HG03439 (cell line): ENCODE data around the gene FLII.

Experiments used
- ATAC-seq: cut with Tn5 transposase; IDR thresholded peaks from one replicate; pipeline ENCODE4 v1.9.1; 2021; ENCODE audit warnings: mild to moderate bottlenecking, moderate library complexity; ENCODE audit not compliant: unreplicated experiment

FLII gene

DNA sequence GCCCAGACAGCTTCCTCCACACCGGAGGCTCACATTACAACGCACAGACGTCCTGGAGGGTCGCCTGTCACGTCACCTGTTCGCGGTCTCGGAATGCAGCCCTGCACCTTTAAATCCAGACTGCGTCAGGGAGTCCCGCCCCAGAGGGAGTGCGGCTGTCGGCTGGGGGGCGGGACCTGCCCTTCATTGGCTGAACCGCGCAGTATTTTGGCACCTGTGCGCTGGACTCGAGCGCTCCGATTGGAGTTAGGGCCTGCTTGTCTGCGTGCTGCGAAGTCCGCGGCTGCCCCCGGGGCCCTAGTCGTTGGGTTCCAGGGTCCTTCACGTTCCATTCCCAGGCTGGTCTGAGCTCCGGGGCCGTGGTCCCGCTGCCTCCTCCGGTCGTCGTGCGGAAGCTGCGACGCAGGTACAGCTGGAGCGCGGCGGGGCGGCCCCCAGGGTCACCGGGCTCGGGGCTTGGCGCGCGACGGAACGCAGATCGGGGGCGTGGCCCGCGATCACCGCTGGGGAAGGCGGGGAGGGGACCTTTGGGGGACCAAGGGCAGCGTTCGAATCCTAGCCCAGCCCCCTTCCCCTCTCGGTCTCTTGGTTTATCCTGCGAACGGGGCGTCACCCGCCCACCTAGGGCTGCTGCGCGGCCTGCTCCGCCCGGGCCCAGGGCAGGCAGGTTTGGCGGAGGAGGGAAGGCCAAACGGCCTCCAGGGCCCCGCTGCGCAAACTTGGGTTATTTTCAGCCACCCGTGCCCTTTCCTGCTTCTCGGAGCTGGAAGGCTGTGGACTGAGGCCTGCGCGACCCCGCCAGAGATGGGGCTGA is 2.0 kb upstream of the FLII start, which contains the start of gene MIEF2:
Gene MIEF2 (plus strand): TSS at position 331 of the 814 bp plus-strand sequence. CDS start 2,059 bp downstream, outside the sequence.
- ATAC-seq, result peak; percentile 67

DNA sequence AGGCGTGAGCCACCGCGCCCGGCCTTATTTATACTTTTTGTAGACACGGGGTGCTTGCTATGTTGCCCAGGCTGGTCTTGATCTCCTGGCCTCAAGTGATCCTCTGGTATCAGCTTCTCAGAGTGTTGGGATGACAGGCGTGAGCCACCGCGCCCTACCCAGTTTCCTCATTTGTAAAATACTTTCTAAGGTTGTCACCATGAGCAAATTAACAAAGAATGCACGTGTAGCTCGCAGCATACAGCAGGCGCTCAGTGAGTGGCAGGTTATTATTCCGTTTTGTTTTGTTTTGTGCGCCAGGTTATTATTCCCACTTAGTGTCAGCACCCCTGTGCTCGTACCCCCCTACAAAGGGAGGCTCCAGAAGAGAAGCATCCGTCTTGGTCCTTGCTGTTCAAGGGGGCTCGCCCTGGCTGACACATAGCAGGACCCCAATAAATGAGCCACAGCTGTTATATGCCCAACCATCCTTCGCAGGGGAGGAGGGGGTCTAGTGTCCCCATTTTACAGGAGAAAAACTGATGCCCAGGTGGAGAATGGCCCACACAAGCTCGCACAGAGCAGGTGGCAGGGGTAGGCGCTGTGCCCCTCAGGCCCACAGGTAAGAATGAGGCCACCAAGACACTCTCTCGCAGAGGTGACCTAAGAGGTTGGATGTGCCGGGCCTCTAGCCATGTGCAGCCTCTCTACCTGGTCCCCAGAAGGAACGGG is 1.2 kb upstream of the FLII start:
- peak; percentile 2 for ATAC-seq

- ATAC-seq, result peak; percentile 18
These were observed 569 bp downstream of the FLII start for GRCh38 chr17:18257982-18258355.

DNA sequence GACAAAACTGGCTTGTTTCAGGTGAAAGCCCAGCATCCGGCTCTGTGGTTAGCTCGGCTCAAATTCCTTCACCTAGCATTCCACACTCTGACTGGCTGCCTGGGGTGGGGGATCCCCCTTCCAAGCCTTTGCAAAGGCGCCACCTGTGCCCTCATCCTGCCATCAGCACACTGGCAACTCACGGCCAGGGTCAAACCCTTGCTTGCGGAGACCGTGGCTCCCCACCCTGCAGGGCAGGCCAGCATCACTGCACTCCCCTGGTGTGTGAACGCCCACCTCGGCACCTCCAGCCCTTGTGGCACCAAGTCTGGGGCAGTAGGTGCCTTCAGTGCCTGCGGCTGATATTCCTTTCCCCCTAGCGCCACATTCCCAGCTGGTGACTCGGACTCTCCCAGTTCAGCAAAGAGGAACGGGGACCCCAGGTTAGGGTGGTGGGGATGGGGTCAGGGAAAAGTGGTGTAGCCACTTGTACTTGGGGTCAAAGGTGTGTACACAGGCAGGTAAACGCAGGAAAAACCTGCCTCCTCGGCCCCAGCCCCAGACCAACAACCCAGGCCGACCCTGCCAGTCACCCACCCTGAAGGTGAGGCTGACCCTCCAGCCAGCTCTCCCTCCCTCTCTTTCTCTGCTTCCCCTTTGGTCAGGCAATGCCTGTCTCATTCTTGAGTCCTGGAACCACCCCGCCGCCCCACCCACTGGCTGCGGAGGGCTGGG is 1.1 kb downstream of the FLII start:
- peak; percentile 6 for ATAC-seq

- no peak for ATAC-seq
These were observed 1.8 kb downstream of the FLII start for GRCh38 chr17:18256776-18257175.

DNA sequence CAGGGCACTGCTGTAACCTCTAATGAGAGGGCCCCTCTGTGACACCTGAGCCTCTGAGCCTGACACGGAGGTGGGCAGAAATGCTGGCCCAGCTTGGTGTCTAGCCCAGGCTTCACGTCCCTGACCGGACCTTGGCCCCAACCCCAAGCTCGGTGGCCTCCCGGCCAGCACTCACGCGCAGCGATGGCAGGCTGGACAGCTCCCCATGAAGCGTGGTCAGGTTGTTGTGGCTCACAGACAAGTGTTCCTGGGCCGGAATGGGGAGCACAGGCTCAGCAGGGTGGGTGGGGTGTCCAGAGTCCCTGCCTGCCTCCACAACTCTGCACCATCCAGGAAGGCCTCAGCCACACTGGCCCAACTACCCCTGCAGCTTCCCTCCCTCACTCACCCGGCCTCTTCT is 2.2 kb downstream of the FLII start:
- no peak for ATAC-seq

- ATAC-seq, result no peak
These were observed 3.5 kb downstream of the FLII start for GRCh38 chr17:18254888-18255649.

DNA sequence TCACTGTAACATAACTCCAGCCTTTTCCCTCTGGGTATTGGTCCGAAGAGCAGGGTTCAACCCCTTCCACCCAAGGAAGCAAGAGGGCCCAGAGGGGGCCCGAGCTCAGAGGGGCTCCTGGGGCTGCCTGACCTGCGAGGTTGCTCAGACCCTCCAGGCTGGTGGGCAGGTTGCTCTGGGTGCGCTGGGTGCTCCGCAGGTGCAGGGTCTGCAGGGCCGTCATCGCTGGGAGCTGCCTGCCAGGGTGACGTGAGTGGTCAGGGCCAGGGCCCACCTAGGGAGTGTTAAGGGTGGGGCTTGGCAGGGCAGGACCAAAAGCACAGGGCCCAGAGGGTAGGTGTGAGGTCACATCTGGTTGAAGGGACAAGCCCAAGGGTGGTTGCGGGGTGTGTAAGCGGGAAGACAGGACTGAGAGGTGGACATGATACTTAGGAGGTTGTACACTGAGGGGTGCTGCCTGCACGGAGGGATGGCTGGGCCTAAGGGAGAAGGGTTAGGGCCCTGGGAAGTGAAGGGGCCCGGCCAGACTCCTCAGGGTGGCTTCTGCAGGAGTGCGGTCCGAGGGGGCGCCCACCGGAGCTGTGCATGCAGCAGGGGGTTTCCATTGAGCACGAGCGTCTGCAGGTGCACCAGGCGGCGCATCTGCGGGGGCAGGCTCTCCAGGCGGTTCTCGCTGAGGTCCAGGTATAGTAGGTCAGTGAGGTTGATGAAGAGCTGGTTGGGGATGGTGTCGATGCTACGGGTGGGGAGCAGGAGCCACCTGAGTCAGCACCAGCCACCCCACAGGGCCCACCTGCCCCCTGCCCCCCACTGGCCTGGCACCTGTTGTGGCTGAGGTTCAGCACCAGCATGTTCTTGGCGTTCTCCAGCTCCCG is 4.4 kb downstream of the FLII start:
- ATAC-seq, result no peak

DNA sequence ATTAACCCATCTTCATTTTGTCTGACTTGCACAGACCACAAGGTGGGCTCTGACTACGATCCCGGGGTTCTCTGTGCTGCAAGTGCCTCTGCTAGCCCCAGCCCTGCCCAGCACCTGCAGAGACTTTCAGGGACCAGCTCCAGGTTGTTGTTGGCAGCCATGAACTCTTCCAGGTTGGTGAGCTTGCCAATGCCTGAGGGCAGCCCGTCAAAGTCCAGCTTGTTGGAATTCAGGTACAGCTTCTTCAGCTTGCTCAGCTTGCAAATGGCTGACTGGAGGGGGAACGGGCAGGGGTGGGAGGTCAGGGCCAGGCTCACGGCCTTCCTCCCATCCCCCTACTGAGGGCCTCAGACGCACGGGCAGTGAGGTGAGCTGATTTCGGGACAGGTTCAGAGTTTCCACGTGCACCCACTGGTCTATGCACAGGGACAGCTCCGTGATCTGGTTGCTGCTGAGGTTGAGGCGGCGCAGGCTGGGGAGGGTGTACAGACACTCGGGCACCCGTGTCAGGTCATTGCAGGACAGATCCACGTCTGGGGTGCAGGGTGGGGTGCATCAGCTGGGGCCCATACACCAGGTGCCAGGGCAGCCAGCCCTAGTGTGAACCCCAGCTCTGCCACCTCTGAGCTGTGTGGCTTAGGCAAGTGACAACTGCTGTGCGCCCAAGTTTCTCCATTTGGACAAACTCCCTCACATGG is 5.2 kb downstream of the FLII start:
- no peak for ATAC-seq

DNA sequence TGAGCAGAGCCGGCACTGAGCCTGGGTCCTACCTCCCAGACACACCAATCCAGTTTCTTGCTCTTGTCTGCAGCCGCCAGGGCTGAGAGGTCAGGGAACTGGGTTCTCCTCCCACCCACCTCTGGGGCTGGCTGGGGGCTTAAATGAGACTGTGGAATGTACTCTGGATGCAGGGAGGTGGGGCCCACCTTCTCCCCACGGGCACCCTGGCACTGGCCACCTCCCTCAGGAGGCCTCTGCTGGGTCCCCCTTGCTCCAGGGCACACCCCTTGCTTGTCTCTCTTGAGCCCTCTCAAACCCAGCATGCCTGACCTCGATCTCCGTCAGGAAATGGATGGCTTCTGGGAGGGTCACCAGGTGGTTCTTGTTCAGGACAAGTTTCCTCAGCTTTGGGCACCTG is 6.4 kb downstream of the FLII start:
- no peak for ATAC-seq

DNA sequence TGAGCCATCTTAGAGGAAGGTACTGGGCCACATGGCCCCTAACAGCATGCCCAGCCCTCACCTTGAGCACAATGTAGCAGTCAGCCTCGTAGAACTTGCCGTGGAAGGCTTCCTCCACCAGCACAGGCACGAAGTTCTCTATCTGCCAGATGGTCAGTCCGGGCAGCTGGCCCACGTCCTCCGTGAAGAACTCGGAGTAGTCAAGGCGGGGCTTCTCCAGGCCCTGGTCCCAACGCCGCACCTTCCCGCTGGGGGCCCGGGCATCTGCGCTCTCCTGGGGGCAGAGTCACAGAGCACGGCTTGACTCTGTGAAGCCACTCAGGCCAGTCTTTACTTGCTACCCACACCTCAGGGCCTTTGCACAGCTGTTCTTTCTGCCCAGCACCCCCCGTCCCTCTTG is 7.3 kb downstream of the FLII start:
- ATAC-seq, result no peak

GRCh38 chr17:18250708-18251107 is 7.8 kb downstream of the FLII start:
- no peak for ATAC-seq

GRCh38 chr17:18250259-18250658 is 8.3 kb downstream of the FLII start:
- no peak for ATAC-seq

DNA sequence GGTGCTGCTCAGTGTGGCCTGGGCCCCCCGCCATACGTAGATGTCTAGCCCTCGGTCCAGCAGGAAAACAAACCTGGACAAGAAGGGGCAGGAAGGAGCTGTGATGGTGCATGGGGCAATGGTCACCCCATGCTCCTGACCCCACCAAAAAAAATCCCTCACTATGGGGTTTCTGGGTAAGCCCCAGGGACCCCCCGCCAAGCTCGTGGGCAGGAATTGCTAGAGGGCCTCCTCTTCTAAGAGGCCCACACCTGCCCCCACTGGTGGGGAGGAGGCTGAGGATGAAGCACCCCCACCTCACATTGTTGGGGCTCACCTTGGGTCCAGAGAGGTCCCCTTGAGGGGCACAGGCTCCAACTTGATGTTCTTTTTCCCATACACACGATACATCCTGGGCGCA is 9.7 kb downstream of the FLII start:
- no peak for ATAC-seq

DNA sequence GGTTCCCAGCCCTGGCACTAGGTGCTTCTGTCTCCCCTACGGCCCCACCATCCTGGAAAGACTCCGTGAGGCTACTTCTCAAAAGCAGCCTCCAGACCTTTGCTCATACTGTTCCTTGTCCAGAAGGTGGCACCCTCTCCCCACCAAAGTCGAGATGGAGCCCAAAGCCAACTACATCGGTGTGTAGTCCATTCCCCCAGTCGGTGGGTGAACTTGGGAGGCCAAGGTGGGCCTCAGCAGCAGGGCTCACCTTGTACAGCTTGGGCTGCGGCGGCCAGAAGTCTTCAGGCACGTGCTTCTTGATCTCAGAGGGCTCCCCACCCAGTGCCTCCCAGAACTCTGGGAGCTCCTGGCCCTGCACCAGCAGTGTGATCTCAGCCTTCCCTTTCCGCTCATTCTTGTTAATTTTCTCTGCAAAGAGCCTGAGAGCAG is 10.2 kb downstream of the FLII start:
- no peak for ATAC-seq

GRCh38 chr17:18247613-18248001 is 10.9 kb downstream of the FLII start:
- no peak for ATAC-seq

- ATAC-seq, result no peak
These were observed 11.5 kb downstream of the FLII start for GRCh38 chr17:18246880-18247612.

DNA sequence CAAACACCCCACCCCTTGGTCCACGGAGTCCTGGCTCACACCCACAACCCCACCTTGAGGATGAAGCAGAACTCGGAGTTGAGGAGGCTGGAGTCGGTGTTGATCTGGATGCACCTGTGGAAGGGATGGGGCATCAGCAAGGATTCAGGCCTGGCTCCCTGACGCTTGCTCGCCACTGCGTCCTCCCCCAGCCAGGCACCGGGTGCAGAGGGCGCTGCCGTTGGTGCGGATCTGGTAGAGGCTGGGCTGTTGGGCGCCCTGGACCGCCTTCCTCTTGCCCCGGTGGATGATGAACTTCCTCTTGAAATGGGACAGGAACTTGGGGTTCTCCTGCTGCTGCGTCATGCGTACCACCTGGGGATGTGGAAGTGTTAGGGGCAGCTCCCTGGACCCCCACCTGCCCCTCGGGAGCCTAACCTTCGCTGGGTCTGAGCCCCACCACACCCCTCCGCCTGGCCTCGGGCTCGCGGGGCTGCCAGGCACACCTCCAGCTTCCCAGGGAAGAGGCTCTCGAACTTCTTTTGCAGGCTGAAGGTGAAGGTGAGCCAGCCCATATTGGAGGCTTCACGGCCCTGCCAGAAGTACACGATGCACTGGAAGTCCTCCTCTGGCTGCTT is 12.3 kb downstream of the FLII start:
- ATAC-seq, result no peak
